TTC549 (cell line): ENCODE data around the gene NAALADL2.
"Not testable (repeated sequence)": the region's sequence is repeated elsewhere in the genome, so short reads cannot be mapped to it uniquely, and the experiment has no call there.

Source experiments
- FAIRE-seq: peaks from 2 replicates; lab custom pipeline; 2012; peaks lifted over from hg19 to GRCh38; lab: Jason Lieb, UNC

Gene NAALADL2

DNA sequence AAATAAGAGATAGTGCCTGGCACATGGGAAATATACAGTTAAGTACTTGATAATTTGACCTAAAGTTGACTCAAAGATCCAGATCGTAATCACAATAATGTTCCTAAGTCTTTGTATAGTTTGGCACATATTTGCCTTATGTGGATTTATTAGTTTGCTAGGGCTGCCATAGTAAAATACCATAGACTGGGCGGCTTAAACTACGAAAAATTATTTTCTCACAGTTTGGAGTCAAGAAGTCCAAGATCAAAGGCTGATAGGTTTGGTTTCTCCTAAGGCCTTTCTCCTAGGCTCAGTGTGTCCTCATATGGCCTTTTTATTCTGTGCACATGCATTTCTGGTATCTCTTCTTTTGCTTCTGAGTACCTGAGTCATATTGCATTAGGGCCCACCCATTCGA, 453.7 kb downstream of the NAALADL2 start:
- no peak for FAIRE-seq

GRCh38 chr3:175316799-175317198, 457.7 kb downstream of the NAALADL2 start:
- FAIRE-seq: no peak

DNA sequence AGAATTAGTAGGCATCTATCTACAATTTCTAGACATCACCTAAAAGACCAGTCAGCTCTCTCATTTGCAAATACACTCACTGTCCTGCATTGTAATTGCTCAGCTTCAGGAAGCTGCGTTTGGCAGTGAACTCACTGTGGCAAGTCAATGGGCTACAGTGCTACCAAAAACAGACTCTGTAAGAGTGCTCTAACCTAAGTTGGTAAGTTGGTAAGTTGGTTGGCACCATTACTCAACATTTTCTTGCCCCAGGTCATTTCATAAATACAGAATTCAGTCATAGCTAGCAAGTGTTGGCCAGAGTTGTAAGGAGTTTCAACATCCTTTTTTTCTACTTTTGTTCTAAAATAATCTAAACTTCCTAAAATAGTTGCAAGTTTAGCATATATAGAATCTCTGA, 466.3 kb downstream of the NAALADL2 start:
- FAIRE-seq: no peak

- no peak for FAIRE-seq
Observed at GRCh38 chr3:175326041-175326440, 466.9 kb downstream of the NAALADL2 start.

DNA sequence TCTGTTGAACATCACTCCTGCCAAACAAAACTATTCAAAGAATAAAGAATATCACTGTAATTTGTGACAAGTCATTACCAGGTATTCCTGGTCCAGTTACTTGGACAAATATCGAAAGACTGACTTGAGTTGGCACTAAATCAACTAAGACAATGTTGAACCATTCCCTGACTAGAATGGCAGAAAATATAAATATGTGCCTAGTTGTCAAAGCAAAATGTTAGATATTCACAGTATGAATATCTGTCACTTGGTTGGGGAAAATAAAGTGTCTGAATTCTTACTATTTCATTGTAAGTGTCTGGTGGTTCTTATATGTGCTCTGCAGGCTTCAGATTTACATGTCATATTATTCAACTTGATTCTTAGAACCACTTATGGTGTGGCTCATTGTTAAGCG, 470.2 kb downstream of the NAALADL2 start:
- no peak for FAIRE-seq

- no peak for FAIRE-seq
Observed at GRCh38 chr3:175335229-175335628, 476.1 kb downstream of the NAALADL2 start.

DNA sequence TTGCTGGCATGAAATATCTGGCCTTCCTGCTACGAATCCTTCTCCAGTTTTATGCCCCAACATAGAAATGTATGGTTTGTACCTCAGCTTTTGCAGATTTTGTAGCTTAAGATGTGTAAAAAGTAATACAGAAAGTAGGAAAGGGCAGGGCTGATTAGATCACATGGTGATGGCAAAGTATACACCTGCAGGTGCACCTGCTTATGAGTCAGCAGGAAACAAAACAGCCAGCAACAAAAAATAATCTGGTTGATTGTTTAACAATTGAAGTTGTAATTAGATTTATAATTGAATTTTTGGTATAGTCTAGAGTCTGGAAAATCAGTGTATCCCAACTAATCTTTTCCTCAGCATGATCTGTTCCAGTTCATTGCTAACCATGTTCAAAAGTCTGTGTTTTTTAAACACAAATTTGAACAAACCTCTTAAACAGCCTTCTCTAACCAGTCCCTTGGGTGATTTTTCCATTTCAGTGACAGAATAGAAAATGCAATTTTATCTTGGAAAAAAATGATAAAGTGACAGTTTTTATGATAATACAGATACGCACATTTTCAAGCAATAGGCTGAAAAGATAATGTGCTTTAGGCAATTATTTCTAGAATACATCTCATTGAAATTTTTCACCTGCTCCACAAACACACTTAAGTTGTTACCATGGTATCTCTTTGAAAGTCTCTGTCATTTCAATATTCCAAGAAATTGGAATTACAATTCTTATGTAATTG, 477.4 kb downstream of the NAALADL2 start:
- no peak for FAIRE-seq

DNA sequence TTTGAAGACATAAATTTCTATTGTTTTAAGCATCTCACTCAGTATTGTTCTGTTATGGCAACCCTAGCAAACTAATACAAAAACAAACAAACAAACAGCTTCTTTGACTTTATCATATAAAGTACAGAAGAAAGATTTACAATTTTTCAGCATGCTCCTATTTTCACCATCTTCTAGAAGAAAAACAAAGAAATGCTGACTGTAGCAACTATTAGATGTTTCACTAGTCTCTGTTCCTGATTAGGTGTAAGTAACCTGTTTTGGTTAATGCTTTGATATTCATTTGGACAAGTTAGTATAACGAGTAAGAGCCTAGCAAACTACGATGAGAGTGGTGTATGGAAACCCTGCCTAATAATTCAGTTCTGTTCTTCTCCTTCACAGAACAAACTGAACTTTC, 478.5 kb downstream of the NAALADL2 start:
- no peak for FAIRE-seq

- FAIRE-seq: no peak
Observed at GRCh38 chr3:175338775-175339535, 479.8 kb downstream of the NAALADL2 start.

DNA sequence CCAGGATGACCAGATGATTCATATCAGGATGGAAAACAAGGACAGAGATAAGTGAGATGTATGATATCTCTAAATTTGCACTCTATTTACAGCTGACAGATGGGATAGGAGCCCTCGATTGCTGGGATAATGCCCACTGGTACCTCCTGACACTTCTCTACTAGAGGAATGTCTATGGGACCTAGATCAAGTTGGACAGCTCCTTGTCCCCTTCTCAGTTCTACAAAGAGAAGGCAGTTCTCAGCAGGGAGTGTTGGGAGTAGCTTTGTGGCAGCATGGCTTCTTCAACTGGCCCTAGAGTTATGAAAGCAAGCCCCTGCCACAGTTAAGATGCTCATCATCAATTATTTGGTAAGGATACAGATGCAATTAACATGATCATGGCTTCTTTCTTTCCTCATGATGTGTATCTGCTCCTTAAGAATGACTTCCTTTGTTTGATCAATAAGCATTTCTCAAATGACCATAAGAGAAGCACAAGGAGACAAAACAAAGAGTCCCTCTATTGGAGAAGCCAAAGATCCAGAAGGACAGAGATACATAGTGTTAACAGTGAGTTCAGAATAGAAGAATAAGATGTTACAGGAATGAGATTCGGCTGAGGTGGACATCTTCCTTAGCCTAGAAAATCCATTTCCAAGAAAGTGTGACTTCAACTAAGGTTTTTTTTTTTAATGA, 481.3 kb downstream of the NAALADL2 start:
- FAIRE-seq: no peak

DNA sequence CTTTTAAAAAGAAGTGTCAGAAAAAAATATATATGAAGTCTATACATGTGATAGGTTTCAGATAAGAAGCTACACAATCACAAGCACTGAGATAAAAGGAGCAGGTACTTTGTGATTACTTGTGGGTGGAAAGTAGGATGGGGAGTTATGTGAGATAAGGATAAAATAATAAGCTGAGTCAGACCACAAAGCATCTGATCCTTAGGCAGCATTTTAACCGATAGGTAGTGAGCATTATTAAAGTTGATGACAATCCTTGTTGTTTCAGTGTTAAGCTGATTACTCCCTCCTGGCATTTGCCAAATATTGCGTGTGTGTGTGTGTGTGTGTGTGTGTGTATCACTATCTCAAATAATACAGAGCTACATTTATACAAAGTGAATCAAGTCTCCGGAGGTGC, 483.1 kb downstream of the NAALADL2 start:
- no peak for FAIRE-seq

DNA sequence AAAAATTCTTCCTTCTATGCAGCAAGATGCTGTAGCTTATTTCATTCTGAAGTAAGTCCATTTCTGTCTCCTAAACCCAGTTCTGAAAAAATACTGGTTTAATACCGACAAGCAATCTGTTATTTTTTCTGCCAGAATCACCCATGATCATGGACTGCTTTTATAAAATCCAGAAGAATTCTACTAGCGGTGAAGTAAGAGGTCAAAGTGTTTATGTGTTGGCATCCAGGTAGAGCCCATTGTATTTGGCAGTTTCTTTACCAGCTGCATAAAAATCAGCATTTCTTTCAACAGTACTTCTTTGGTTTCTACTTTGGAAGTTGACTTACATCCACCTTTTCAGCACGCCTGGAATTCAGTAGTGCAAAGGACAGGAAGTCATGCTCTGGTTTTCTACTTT, 484.8 kb downstream of the NAALADL2 start:
- FAIRE-seq: no peak

GRCh38 chr3:175346573-175347356, 487.6 kb downstream of the NAALADL2 start:
- no peak for FAIRE-seq

DNA sequence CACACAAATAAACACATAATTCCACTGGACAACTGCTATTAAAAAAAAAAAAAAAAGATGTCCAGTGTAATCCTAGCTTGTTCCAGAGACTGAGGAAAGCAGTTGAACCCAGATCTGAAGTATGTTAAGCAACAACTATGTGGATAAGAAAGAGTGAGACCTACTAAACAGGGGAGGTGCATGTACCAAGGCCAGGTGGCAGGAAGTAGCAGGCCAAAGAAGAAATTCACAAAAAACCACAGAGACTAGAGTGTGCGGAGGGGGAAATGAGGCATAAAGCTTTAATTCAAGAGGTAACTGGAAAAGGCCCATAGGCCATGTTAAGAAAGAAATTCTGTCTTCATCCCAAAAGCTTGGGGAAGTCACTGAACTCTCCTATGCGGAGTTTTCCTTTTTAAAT, 490.0 kb downstream of the NAALADL2 start:
- FAIRE-seq: no peak

GRCh38 chr3:175355801-175356335, 496.7 kb downstream of the NAALADL2 start:
- no peak for FAIRE-seq

- no peak for FAIRE-seq
Observed at GRCh38 chr3:175356899-175357324, 497.8 kb downstream of the NAALADL2 start.

DNA sequence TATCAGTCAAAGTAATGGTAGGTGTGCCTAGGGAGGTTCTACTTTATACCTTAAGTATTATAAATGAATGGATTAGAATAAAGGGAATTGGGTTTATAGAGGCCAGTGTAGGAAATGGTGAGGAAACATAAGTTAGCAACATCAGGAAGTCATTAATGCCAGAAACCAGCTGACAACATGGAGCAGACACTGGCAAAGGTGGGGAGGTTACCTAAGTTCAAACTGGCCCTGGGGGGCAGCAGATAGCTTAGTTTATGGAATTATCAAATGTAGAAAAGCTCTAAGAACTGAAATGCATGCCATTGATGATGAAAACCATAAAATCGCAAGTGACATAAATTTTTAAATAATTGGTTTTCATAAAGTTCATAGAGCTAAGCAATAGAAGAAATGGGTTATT, 498.6 kb downstream of the NAALADL2 start:
- FAIRE-seq: no peak

DNA sequence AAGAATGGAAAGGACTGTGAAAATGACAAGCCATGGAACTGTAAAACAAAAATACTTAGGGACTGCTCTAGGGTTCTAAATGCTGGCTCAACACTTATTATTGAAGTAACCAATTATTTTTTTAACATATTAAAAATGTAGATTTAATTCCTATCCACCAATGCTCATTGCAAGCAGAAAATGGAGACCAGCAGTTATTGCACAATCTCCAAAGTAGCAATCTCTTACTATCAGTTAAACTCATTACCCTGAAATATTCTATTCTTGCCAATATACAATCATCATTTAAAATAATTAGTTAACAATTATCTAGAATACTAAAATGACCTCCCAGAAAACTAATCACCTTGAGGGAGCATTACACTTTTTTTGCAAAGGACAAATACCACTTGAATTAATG, 499.8 kb downstream of the NAALADL2 start:
- no peak for FAIRE-seq

DNA sequence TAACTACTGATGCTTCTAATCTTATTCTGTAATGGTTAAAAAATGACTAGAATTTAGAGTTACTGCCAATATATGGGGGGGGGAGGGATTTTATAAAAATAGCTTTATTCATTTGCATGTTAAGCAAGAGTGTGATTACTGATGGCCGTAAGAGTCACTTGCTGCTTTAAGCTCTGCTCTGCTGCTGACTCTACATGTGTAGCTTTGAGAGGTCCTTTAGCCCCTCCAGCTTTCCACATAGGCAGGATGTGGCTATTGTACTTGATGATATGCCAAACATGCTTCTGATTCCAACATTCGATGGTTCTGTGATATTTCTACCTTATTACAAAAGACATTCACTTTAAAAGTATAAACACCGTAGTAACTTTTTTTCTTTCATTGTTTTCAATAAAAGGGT, 511.3 kb downstream of the NAALADL2 start:
- not testable (repeated sequence) for FAIRE-seq

GRCh38 chr3:175371187-175371586, 512.1 kb downstream of the NAALADL2 start:
- FAIRE-seq: not testable (repeated sequence)

GRCh38 chr3:175374705-175375104, 515.6 kb downstream of the NAALADL2 start:
- FAIRE-seq: no peak

GRCh38 chr3:175378348-175378747, 519.2 kb downstream of the NAALADL2 start:
- no peak for FAIRE-seq
